ENCODE results near the gene TM9SF4.

The TM9SF4 gene

GRCh38 chr20:32206760-32207625 lies 97.5 kb downstream of the TM9SF4 start:
- DNase-seq (ENCODE audit: low spot score) (no peak), FAIRE-seq (no peak)

GRCh38 chr20:32207626-32208498 lies 98.3 kb downstream of the TM9SF4 start, which contains the start of the genes PLAGL2 and POFUT1:
Gene PLAGL2 (minus strand): TSS chr20:32207743. CDS start chr20:32202178, 5,565 bp downstream.
Gene POFUT1 (plus strand): TSS chr20:32207880. CDS start chr20:32207942, 62 bp downstream.
- no peak for FAIRE-seq

GRCh38 chr20:32208499-32209154 lies 99.1 kb downstream of the TM9SF4 start:
- no peak for DNase-seq (ENCODE audit: low spot score)
- no peak for FAIRE-seq

More at GRCh38 chr20:32207626-32208498, 98.3 kb downstream of the TM9SF4 start, which contains the start of the genes PLAGL2 and POFUT1:
- DNase-seq (ENCODE audit: low spot score), result peak; percentile 64

GRCh38 chr20:32209850-32210605 lies 100.5 kb downstream of the TM9SF4 start:
- FAIRE-seq (no peak), DNase-seq (ENCODE audit: low spot score) (no peak)

GRCh38 chr20:32213870-32214269 lies 104.4 kb downstream of the TM9SF4 start:
- FAIRE-seq, result no peak

GRCh38 chr20:32215147-32215546 lies 105.6 kb downstream of the TM9SF4 start:
- FAIRE-seq (no peak), DNase-seq (ENCODE audit: low spot score) (no peak)

More at GRCh38 chr20:32213870-32214269, 104.4 kb downstream of the TM9SF4 start:
- no peak for DNase-seq (ENCODE audit: low spot score)

- FAIRE-seq (no peak), DNase-seq (ENCODE audit: low spot score) (no peak)
These were observed 106.2 kb downstream of the TM9SF4 start for GRCh38 chr20:32215729-32216128.

- FAIRE-seq, result no peak
- DNase-seq (ENCODE audit: low spot score), result no peak
These were observed 106.9 kb downstream of the TM9SF4 start for GRCh38 chr20:32216179-32217142.
